Amygdala (tissue), 56 donors: ENCODE results near the gene NLRP12.
"Not testable (repeated sequence)": the region's sequence is repeated elsewhere in the genome, so short reads cannot be mapped to it uniquely, and the experiment has no call there.

Experiments used
- DNase-seq, 56 donors: peaks; one replicate each; lab custom pipeline; 2025; lab: John Stamatoyannopoulos, UW

The NLRP12 gene

GRCh38 chr19:53786744-53787143, 37.4 kb downstream of the NLRP12 start:
- DNase-seq: no peak

GRCh38 chr19:53785196-53785889, 38.8 kb downstream of the NLRP12 start:
- DNase-seq: no peak

GRCh38 chr19:53782698-53783097, 41.4 kb downstream of the NLRP12 start:
- DNase-seq: no peak

GRCh38 chr19:53781332-53781731, 42.8 kb downstream of the NLRP12 start:
- not testable (repeated sequence) for DNase-seq

GRCh38 chr19:53780506-53780905, 43.6 kb downstream of the NLRP12 start:
- DNase-seq: no peak

- no peak for DNase-seq
These were observed 48.6 kb downstream of the NLRP12 start for GRCh38 chr19:53775524-53775923.

- DNase-seq: not testable (repeated sequence)
These were observed 49.6 kb downstream of the NLRP12 start for GRCh38 chr19:53774491-53774890.

- no peak for DNase-seq
These were observed 50.1 kb downstream of the NLRP12 start for GRCh38 chr19:53773999-53774398.

- DNase-seq: peak in 21 of 56 donors; percentile 0 to 77 (median 2)
These were observed 51.2 kb downstream of the NLRP12 start for GRCh38 chr19:53772943-53773342.

- no peak for DNase-seq
These were observed 53.0 kb downstream of the NLRP12 start for GRCh38 chr19:53771144-53771543.

GRCh38 chr19:53769696-53770309, 54.3 kb downstream of the NLRP12 start:
- DNase-seq: not testable (repeated sequence)

GRCh38 chr19:53768401-53768800, 55.7 kb downstream of the NLRP12 start:
- DNase-seq: no peak

- DNase-seq: not testable (repeated sequence)
These were observed 65.1 kb downstream of the NLRP12 start for GRCh38 chr19:53758991-53759390.
